Breast epithelium (tissue), 3 donors: ENCODE results near the gene PATL2.

Experiments used
- POLR2A ChIP-seq: fragments of 450-650 bp; IDR thresholded peaks from one replicate; pipeline ENCODE4 v1.6.1; 2016; ENCODE audit warnings: antibody characterized with exemption, mild to moderate bottlenecking, moderate library complexity
- POLR2AphosphoS5 ChIP-seq, 3 donors: sonication (generic); formaldehyde crosslinking; IDR thresholded peaks; one replicate each; pipeline ENCODE4 v1.6.1; 2017; ENCODE audit warnings: antibody characterized with exemption in 3 of 3
- TF ChIP-seq, protein P1 (sequence below), 3 donors: fragments of 450-650 bp; IDR thresholded peaks; one replicate each; pipeline ENCODE4 v1.5.1; 2016 to 2017; ENCODE audit warnings: antibody characterized with exemption in 3 of 3, mild to moderate bottlenecking in 3 of 3, moderate library complexity in 3 of 3

DNA sequence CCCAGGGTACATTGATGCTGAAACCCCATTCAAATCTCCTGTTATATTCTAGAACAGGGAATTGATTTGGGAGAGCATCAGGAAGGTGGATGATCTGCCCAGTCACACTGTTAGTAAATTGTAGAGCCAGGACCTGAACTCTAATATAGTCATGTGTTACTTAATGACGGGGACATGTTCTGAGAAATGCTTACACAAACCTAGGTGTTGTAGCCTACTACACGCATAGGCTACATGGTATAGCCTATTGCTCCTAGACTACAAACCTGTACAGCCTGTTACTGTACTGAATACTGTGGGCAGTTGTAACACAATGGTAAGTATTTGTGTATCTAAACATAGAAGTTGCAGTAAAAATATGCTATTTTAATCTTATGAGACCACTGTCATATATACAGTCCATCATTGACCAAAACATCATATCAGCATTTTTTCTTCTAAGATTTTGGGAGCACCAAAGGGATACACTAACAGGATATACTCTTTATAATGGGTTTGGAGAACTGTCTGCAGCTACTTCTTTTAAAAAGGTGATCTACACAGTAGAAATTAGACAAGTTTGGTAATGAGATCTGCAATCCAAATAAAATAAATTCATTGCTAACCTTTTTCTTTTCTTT lies 6.0 kb upstream of the PATL2 start:
- TF ChIP-seq, protein P1, sequence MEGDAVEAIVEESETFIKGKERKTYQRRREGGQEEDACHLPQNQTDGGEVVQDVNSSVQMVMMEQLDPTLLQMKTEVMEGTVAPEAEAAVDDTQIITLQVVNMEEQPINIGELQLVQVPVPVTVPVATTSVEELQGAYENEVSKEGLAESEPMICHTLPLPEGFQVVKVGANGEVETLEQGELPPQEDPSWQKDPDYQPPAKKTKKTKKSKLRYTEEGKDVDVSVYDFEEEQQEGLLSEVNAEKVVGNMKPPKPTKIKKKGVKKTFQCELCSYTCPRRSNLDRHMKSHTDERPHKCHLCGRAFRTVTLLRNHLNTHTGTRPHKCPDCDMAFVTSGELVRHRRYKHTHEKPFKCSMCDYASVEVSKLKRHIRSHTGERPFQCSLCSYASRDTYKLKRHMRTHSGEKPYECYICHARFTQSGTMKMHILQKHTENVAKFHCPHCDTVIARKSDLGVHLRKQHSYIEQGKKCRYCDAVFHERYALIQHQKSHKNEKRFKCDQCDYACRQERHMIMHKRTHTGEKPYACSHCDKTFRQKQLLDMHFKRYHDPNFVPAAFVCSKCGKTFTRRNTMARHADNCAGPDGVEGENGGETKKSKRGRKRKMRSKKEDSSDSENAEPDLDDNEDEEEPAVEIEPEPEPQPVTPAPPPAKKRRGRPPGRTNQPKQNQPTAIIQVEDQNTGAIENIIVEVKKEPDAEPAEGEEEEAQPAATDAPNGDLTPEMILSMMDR (IDR thresholded peaks at IDR 0.05): no peak
- no peak for TF ChIP-seq POLR2A
- no peak for TF ChIP-seq POLR2AphosphoS5 (IDR thresholded peaks at IDR 0.05)
